Loucy (cell line): ENCODE data around the gene DKK3.

Source experiments
- EZH2phosphoT487 ChIP-seq: fragments of 200-600 bp; IDR thresholded peaks from 2 replicates; pipeline ENCODE4 v1.6.1; 2018; ENCODE audit warnings: antibody characterized with exemption, mild to moderate bottlenecking, moderate library complexity, borderline replicate concordance
- TF ChIP-seq, protein P1 (sequence below): fragments of 200-600 bp; sonication (generic); conservative IDR thresholded peaks from 2 replicates; pipeline ENCODE4 v1.5.1; 2014; ENCODE audit warnings: mild to moderate bottlenecking, antibody characterized with exemption, low read length

DNA sequence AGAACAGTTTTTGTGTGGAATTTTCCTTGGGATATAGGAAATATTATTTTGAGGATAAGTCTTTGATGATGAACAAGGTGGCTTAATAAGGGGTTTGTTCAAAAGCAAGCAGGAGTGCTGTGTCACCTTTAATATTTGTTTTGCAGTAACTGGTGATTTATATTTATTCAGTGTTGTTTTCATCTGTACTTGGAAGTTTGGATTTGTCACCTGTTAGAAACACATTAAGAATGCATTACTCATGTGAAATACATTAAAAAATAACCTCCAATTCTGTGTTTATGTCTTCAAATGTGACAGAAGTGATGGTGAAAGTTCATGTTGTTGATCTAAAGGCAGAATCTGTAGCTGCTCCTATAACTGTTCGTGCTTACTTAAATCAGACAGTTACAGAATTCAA, 70.5 kb downstream of the DKK3 start:
- TF ChIP-seq, protein P1, sequence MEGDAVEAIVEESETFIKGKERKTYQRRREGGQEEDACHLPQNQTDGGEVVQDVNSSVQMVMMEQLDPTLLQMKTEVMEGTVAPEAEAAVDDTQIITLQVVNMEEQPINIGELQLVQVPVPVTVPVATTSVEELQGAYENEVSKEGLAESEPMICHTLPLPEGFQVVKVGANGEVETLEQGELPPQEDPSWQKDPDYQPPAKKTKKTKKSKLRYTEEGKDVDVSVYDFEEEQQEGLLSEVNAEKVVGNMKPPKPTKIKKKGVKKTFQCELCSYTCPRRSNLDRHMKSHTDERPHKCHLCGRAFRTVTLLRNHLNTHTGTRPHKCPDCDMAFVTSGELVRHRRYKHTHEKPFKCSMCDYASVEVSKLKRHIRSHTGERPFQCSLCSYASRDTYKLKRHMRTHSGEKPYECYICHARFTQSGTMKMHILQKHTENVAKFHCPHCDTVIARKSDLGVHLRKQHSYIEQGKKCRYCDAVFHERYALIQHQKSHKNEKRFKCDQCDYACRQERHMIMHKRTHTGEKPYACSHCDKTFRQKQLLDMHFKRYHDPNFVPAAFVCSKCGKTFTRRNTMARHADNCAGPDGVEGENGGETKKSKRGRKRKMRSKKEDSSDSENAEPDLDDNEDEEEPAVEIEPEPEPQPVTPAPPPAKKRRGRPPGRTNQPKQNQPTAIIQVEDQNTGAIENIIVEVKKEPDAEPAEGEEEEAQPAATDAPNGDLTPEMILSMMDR = no peak
- TF ChIP-seq EZH2phosphoT487 = no peak
